ENCODE results near the gene LRRC14B. TPM values are rescaled to one million over a fixed set of nuclear protein-coding genes. Genes with fewer than 3 reads are reported as not detected.
"Not testable (repeated sequence)": the region's sequence is repeated elsewhere in the genome, so short reads cannot be mapped to it uniquely, and the experiment has no call there.

LRRC14B gene
- total RNA-seq, 1 experiment from 2014 or later: not detected

GRCh38 chr5:159448-160172, 31.7 kb upstream of the LRRC14B start:
- DNase-seq (ENCODE audit: low read depth): peak; percentile 88

GRCh38 chr5:160173-160510, 31.2 kb upstream of the LRRC14B start:
- DNase-seq (ENCODE audit: low read depth): peak; percentile 61

GRCh38 chr5:160921-161802, 30.1 kb upstream of the LRRC14B start:
- DNase-seq (ENCODE audit: low read depth): no peak

- no peak for DNase-seq (ENCODE audit: low read depth)
Measured at GRCh38 chr5:161803-162110, 29.5 kb upstream of the LRRC14B start.

GRCh38 chr5:162190-162564, 29.1 kb upstream of the LRRC14B start:
- DNase-seq (ENCODE audit: low read depth): no peak

GRCh38 chr5:162565-163337, 28.5 kb upstream of the LRRC14B start:
- no peak for DNase-seq (ENCODE audit: low read depth)

- no peak for DNase-seq (ENCODE audit: low read depth)
Measured at GRCh38 chr5:163338-163620, 28.0 kb upstream of the LRRC14B start.

GRCh38 chr5:163841-164240, 27.5 kb upstream of the LRRC14B start:
- DNase-seq (ENCODE audit: low read depth): no peak

GRCh38 chr5:164244-164643, 27.1 kb upstream of the LRRC14B start:
- DNase-seq (ENCODE audit: low read depth): no peak

GRCh38 chr5:164783-165182, 26.5 kb upstream of the LRRC14B start:
- not testable (repeated sequence) for DNase-seq (ENCODE audit: low read depth)

- DNase-seq (ENCODE audit: low read depth): no peak
Measured at GRCh38 chr5:166441-167372, 24.6 kb upstream of the LRRC14B start.

- no peak for DNase-seq (ENCODE audit: low read depth)
Measured at GRCh38 chr5:167511-167910, 23.8 kb upstream of the LRRC14B start.

- DNase-seq (ENCODE audit: low read depth): peak; percentile 93
Measured at GRCh38 chr5:167982-168660, 23.2 kb upstream of the LRRC14B start.

GRCh38 chr5:169071-169727, 22.1 kb upstream of the LRRC14B start:
- DNase-seq (ENCODE audit: low read depth): no peak

- no peak for DNase-seq (ENCODE audit: low read depth)
Measured at GRCh38 chr5:169728-170094, 21.6 kb upstream of the LRRC14B start.

- DNase-seq (ENCODE audit: low read depth): no peak
Measured at GRCh38 chr5:170971-171800, 20.1 kb upstream of the LRRC14B start.

GRCh38 chr5:171801-172331, 19.4 kb upstream of the LRRC14B start:
- DNase-seq (ENCODE audit: low read depth): no peak

- no peak for DNase-seq (ENCODE audit: low read depth)
Measured at GRCh38 chr5:172421-172820, 18.9 kb upstream of the LRRC14B start.

GRCh38 chr5:172841-173251, 18.4 kb upstream of the LRRC14B start:
- DNase-seq (ENCODE audit: low read depth): no peak

Data from HT1080 (cell line).